Measurements from ENCODE around the gene WWOX. TPM values are rescaled to one million over a fixed set of nuclear protein-coding genes. Genes with fewer than 3 reads are reported as not detected.
A peak's percentile ranks its signal among the peaks of the same experiment; 100 is the strongest.

Gene WWOX
- total RNA-seq, 2 experiments from 2014 or later = 19.9 to 29.4 TPM

DNA sequence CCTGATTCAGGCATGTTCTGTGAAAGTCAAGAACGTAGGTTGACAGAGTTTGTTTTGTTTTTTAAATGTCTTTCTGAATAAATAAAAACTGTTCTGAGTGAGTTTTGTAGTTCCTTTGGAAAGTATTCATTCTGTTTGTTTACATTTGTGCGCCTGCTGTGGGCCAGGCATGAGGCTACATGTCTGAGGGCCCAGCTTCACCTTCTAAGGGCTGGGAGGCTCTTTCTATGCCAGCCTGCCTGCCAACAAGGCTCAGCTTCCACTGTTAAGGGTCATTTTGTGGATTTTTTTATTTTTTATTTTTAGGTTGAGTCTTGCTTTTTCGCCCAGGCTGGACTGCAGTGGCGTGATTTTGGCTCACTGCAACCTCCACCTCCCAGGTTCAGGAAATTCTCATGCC lies 6.1 kb downstream of the WWOX start:
- H3K27ac Mint-ChIP-seq = no peak overlapping the region
- no peak overlapping the region for H3K4me3 Mint-ChIP-seq
- H3K9me3 Mint-ChIP-seq (ENCODE audit: low read depth) = no peaks in the 10 kb centered on the region
- H3K27me3 Mint-ChIP-seq = no peaks in the 10 kb centered on the region
- CTCF ChIA-PET = interaction anchor here (0.7 to 1.2 kb wide), 2 partner anchors 11 to 354 kb away, joined by 3 read pairs; no protein-coding TSS in a partner anchor
- peaks cover 8% of the 10 kb centered on the region for H3K36me3 Mint-ChIP-seq (ENCODE audit: low read depth)
- DNase-seq = no peak
- H3K4me1 Mint-ChIP-seq = peaks cover 5% of the 10 kb centered on the region
- ATAC-seq = no peak
- intact Hi-C loops (cut with DNase I, micrococcal nuclease) = no loop called here
- POLR2A ChIA-PET = no interaction called here

DNA sequence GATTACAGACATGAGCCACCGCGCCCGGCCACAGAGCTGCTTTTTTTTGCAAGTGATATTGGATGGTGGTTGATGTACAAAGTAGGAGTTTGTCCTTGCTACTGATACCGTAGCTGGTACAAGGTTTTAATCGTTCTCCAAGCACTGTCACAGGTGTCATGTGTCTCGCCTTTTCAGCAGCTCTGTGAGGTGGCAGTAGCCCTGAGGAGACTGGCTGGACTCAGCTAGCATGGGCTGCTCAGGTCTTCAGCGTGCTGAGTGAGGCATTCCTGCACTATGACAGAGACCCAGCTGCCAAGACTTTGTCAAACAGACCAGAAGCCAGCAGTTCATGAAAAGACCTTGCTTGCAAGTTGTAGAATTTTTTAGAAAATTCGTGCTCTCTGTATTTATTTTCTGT lies 7.2 kb downstream of the WWOX start:
- no peaks in the 10 kb centered on the region for H3K27me3 Mint-ChIP-seq
- peaks cover under 1% of the 10 kb centered on the region for H3K4me1 Mint-ChIP-seq
- H3K36me3 Mint-ChIP-seq (ENCODE audit: low read depth) = peaks cover 8% of the 10 kb centered on the region
- H3K9me3 Mint-ChIP-seq (ENCODE audit: low read depth) = no peaks in the 10 kb centered on the region
- no peak overlapping the region for H3K27ac Mint-ChIP-seq
- CTCF ChIA-PET = interaction anchor here (1.2 kb wide), 1 partner anchor 12 kb away, joined by 3 read pairs; no protein-coding TSS in a partner anchor
- no peak for DNase-seq
- no peak overlapping the region for H3K4me3 Mint-ChIP-seq
- no peak for ATAC-seq
- POLR2A ChIA-PET = no interaction called here
- intact Hi-C loops (cut with DNase I, micrococcal nuclease) = no loop called here

DNA sequence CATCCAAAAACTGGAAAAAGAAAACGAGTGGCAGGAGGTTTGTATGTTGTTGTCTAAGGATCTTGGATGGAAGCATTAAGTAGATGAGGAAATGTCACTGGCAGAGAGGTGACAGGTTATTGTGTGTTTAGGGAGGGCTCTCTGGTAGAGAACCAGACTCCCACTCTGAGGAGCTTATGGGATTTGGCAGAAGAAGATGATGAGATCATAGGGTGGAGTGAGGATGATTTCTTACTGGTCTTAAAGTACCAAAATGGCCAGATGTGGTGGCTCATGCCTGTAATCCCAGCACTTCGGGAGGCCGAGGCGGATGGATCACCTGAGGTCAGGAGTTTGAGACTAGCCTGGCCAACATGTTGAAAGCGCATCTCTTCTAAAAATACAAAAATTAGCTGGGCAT lies 9.0 kb downstream of the WWOX start:
- peaks cover 10% of the 10 kb centered on the region for H3K36me3 Mint-ChIP-seq (ENCODE audit: low read depth)
- no peak for ATAC-seq
- H3K9me3 Mint-ChIP-seq (ENCODE audit: low read depth) = no peaks in the 10 kb centered on the region
- H3K4me1 Mint-ChIP-seq = no peaks in the 10 kb centered on the region
- no peak overlapping the region for H3K4me3 Mint-ChIP-seq
- ChIA-PET POLR2A (interaction anchor here (1.1 kb wide), 1 partner anchor 9 kb away, joined by 3 read pairs; no protein-coding TSS in a partner anchor), CTCF (no interaction called here)
- intact Hi-C loops (cut with DNase I, micrococcal nuclease) = no loop called here
- no peaks in the 10 kb centered on the region for H3K27me3 Mint-ChIP-seq
- DNase-seq = no peak
- no peak overlapping the region for H3K27ac Mint-ChIP-seq

GRCh38 chr16:78113258-78113657 lies 13.8 kb downstream of the WWOX start:
- no peak for ATAC-seq
- Mint-ChIP-seq H3K9me3 (ENCODE audit: low read depth) (no peaks in the 10 kb centered on the region), H3K36me3 (ENCODE audit: low read depth) (peaks cover 15% of the 10 kb centered on the region), H3K27ac (no peak overlapping the region), H3K4me1 (no peaks in the 10 kb centered on the region), H3K27me3 (no peaks in the 10 kb centered on the region), H3K4me3 (no peak overlapping the region)
- ChIA-PET POLR2A (no interaction called here), CTCF (interaction anchor here (0.7 to 1.2 kb wide), 2 partner anchors 9 to 13 kb away, joined by 3 read pairs; partner anchors contain the start of gene WWOX)
- intact Hi-C loops (cut with DNase I, micrococcal nuclease) = no loop called here
- no peak for DNase-seq

DNA sequence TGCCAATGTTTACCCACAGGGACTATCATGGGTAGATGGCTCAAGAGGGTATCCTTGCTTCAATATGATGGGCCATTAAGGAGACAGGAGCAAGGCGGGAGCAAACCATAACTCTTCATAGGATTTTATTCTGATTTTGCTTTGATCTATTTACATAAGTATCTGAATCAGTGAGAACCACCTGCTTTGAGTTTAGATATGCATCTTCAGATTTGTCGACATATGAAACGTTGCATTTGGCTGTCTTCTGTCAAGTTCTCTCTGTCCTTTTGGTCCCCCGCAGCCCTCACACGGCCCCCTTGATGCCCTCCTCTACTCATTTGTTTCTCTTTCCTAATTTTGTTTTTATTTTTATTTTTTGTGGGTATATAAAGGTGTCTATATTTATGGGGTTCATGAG lies 16.2 kb downstream of the WWOX start:
- POLR2A ChIA-PET = no interaction called here
- H3K27ac Mint-ChIP-seq = no peak overlapping the region
- no peaks in the 10 kb centered on the region for H3K9me3 Mint-ChIP-seq (ENCODE audit: low read depth)
- ATAC-seq (no peak), DNase-seq (no peak)
- CTCF ChIA-PET = interaction anchor here (1.2 kb wide), 1 partner anchor 112 kb away, joined by 3 read pairs; no protein-coding TSS in a partner anchor
- no peaks in the 10 kb centered on the region for H3K27me3 Mint-ChIP-seq
- peaks cover 9% of the 10 kb centered on the region for H3K36me3 Mint-ChIP-seq (ENCODE audit: low read depth)
- intact Hi-C loops (cut with DNase I, micrococcal nuclease) = no loop called here
- no peaks in the 10 kb centered on the region for H3K4me1 Mint-ChIP-seq
- H3K4me3 Mint-ChIP-seq = no peak overlapping the region

- H3K4me1 Mint-ChIP-seq = no peaks in the 10 kb centered on the region
- POLR2A ChIA-PET = no interaction called here
- ATAC-seq (no peak), DNase-seq (no peak)
- no peaks in the 10 kb centered on the region for H3K9me3 Mint-ChIP-seq (ENCODE audit: low read depth)
- intact Hi-C loops (cut with DNase I, micrococcal nuclease) = no loop called here
- H3K36me3 Mint-ChIP-seq (ENCODE audit: low read depth) = peaks cover 9% of the 10 kb centered on the region
- H3K27me3 Mint-ChIP-seq = no peaks in the 10 kb centered on the region
- no peak overlapping the region for H3K4me3 Mint-ChIP-seq
- CTCF ChIA-PET = interaction anchor here (1.0 to 2.0 kb wide), 2 partner anchors 13 to 15 kb away, joined by 3 to 4 read pairs; no protein-coding TSS in a partner anchor
- no peak overlapping the region for H3K27ac Mint-ChIP-seq
These were observed 17.5 kb downstream of the WWOX start for GRCh38 chr16:78116946-78117345.

DNA sequence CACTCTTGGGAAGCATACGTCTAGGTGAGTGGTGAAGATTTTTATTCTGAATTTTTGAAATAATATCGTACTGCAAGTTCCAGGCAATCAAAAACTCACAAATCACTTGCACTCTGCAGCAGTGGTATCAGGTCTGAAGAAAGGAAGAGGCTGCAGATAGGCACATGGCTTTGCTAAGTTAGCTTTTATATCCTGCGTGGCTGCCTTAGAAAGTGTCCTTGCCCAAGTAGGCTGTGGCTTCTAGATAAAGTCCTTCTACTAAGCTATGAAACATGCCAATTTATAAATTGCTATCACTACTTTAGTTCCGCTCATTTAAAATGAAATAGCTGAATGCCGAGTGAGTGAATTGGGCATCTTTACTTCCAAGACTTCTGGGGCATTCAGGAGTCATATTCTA lies 17.9 kb downstream of the WWOX start:
- Mint-ChIP-seq H3K9me3 (ENCODE audit: low read depth) (no peaks in the 10 kb centered on the region), H3K27me3 (no peaks in the 10 kb centered on the region), H3K4me3 (no peak overlapping the region), H3K4me1 (no peaks in the 10 kb centered on the region), H3K36me3 (ENCODE audit: low read depth) (peaks cover 9% of the 10 kb centered on the region), H3K27ac (no peak overlapping the region)
- POLR2A ChIA-PET = no interaction called here
- no peak for ATAC-seq
- intact Hi-C loops (cut with DNase I, micrococcal nuclease) = no loop called here
- CTCF ChIA-PET = interaction anchor here (1.0 to 2.0 kb wide), 2 partner anchors 13 to 15 kb away, joined by 3 to 4 read pairs; no protein-coding TSS in a partner anchor
- no peak for DNase-seq

GRCh38 chr16:78118469-78119025 lies 19.1 kb downstream of the WWOX start:
- peaks cover 6% of the 10 kb centered on the region for H3K36me3 Mint-ChIP-seq (ENCODE audit: low read depth)
- peaks cover 2% of the 10 kb centered on the region for H3K4me1 Mint-ChIP-seq
- POLR2A ChIA-PET = no interaction called here
- H3K27me3 Mint-ChIP-seq = no peaks in the 10 kb centered on the region
- DNase-seq = no peak
- H3K4me3 Mint-ChIP-seq = no peak overlapping the region
- ATAC-seq = no peak
- intact Hi-C loops (cut with DNase I, micrococcal nuclease) = no loop called here
- H3K9me3 Mint-ChIP-seq (ENCODE audit: low read depth) = no peaks in the 10 kb centered on the region
- no peak overlapping the region for H3K27ac Mint-ChIP-seq
- CTCF ChIA-PET = interaction anchor here (0.7 to 2.0 kb wide), 3 partner anchors 8 to 276 kb away, joined by 3 to 4 read pairs (median 3); no protein-coding TSS in a partner anchor

DNA sequence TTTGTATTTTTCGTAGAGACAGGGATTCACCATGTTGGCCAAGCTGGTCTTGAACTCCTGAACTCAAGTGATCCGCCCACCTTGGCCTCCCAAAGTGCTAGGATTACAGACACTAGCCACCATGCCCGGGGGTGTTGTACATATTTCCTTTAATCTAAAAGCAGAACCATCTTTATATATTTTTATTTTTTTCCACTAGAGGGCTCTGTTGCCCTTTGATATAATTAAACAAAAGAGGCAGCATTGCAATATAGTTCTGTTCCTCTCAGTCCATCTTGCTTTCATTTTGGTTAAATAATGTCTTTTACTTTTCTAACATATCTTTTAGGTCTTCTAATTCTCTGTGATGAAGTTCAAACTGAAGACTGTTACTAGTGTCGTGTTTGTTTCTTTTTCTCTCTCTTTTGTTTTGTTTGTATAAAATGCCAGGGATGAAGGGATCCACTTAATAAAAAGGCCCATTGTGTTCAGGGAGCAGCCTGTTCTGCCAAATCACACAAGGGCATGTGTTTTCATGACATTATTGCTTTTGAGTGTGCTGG lies 23.4 kb downstream of the WWOX start:
- peak; percentile 33 for DNase-seq
- H3K36me3 Mint-ChIP-seq (ENCODE audit: low read depth) = peaks cover 1% of the 10 kb centered on the region

GRCh38 chr16:78125112-78125844 lies 25.8 kb downstream of the WWOX start:
- intact Hi-C loops (cut with DNase I, micrococcal nuclease) = loop anchor here in 1 of 2 experiments (10.0 kb wide), 1 partner anchor 1480 kb away; the partner anchor contains the start of gene MAF
- Mint-ChIP-seq H3K4me1 (peaks cover 5% of the 10 kb centered on the region), H3K27me3 (no peaks in the 10 kb centered on the region), H3K4me3 (no peak overlapping the region), H3K36me3 (ENCODE audit: low read depth) (peaks cover 5% of the 10 kb centered on the region), H3K9me3 (ENCODE audit: low read depth) (no peaks in the 10 kb centered on the region), H3K27ac (no peak overlapping the region)
- CTCF ChIA-PET = interaction anchor here (0.5 to 3.4 kb wide), 5 partner anchors 95 to 1906 kb away, joined by 3 to 21 read pairs (median 4); no protein-coding TSS in a partner anchor
- ATAC-seq (no peak), DNase-seq (no peak)
- POLR2A ChIA-PET = interaction anchor here (0.6 kb wide), 1 partner anchor 92 kb away, joined by 3 read pairs; no protein-coding TSS in a partner anchor

More for the DNA sequence above, 23.4 kb downstream of the WWOX start:
- intact Hi-C loops (cut with DNase I, micrococcal nuclease) = loop anchor here (1.0 to 10.0 kb wide), 4 partner anchors 112 to 1482 kb away; partner anchors contain the start of gene MAF (in 2 of the 2)
- ChIA-PET CTCF (interaction anchor here (0.7 to 3.4 kb wide), 8 partner anchors 10 to 619 kb away, joined by 3 to 21 read pairs (median 3); no protein-coding TSS in a partner anchor), POLR2A (no interaction called here)
- Mint-ChIP-seq H3K27me3 (no peaks in the 10 kb centered on the region), H3K9me3 (ENCODE audit: low read depth) (no peaks in the 10 kb centered on the region), H3K27ac (no peak overlapping the region), H3K4me1 (peaks cover 5% of the 10 kb centered on the region), H3K4me3 (no peak overlapping the region)
- ATAC-seq = peak; percentile 65

GRCh38 chr16:78126662-78127061 lies 27.2 kb downstream of the WWOX start:
- Mint-ChIP-seq H3K4me1 (peaks cover 5% of the 10 kb centered on the region), H3K27ac (no peak overlapping the region), H3K27me3 (no peaks in the 10 kb centered on the region), H3K36me3 (ENCODE audit: low read depth) (peaks cover 5% of the 10 kb centered on the region), H3K4me3 (no peak overlapping the region), H3K9me3 (ENCODE audit: low read depth) (no peaks in the 10 kb centered on the region)
- ATAC-seq (no peak), DNase-seq (no peak)
- intact Hi-C loops (cut with DNase I, micrococcal nuclease) = loop anchor here in 1 of 2 experiments (10.0 kb wide), 1 partner anchor 1478 kb away; the partner anchor contains the start of gene MAF
- ChIA-PET CTCF (interaction anchor here (1.1 kb wide), 1 partner anchor 9 kb away, joined by 3 read pairs; no protein-coding TSS in a partner anchor), POLR2A (no interaction called here)
